Amniotic epithelial cell (primary cell): Measurements from ENCODE around the gene VSIG10L.
A peak's percentile ranks its signal among the peaks of the same experiment; 100 is the strongest.

Experiments
- DNase-seq: peaks from one replicate; pipeline ENCODE4 v3.0.0-alpha.2; 2010; ENCODE audit warnings: low read depth

VSIG10L gene

GRCh38 chr19:51341976-51342580 is at the start of gene VSIG10L:
Gene VSIG10L, minus strand, starts transcription at chr19:51342139. Its CDS starts 15 bp downstream, at chr19:51342124.
- no peak for DNase-seq

GRCh38 chr19:51391073-51391611 is 49.2 kb upstream of the VSIG10L start:
- DNase-seq, result no peak

GRCh38 chr19:51389143-51389542 is 47.2 kb upstream of the VSIG10L start:
- DNase-seq, result no peak

GRCh38 chr19:51387924-51388389 is 46.0 kb upstream of the VSIG10L start, which contains the start of gene LIM2:
Gene LIM2, minus strand, starts transcription at chr19:51387974. Its CDS starts 531 bp downstream, at chr19:51387443.
- DNase-seq, result no peak

GRCh38 chr19:51386882-51387520 is 45.1 kb upstream of the VSIG10L start:
- DNase-seq, result no peak

GRCh38 chr19:51382004-51382403 is 40.1 kb upstream of the VSIG10L start:
- no peak for DNase-seq

- DNase-seq, result no peak
These were observed 38.4 kb upstream of the VSIG10L start for GRCh38 chr19:51380379-51380778.

- no peak for DNase-seq
These were observed 35.5 kb upstream of the VSIG10L start for GRCh38 chr19:51377422-51377821.

- DNase-seq, result no peak
These were observed 33.7 kb upstream of the VSIG10L start for GRCh38 chr19:51375504-51376221.

GRCh38 chr19:51372649-51373504 is 30.9 kb upstream of the VSIG10L start, which contains the start of gene NKG7:
Gene NKG7, minus strand, starts transcription at chr19:51372654. Its CDS starts 119 bp downstream, at chr19:51372535.
- no peak for DNase-seq

- DNase-seq, result no peak
These were observed 30.2 kb upstream of the VSIG10L start for GRCh38 chr19:51372021-51372648.

GRCh38 chr19:51371186-51371690 is 29.3 kb upstream of the VSIG10L start:
- no peak for DNase-seq

- DNase-seq, result no peak
These were observed 28.3 kb upstream of the VSIG10L start for GRCh38 chr19:51370230-51370629.

- no peak for DNase-seq
These were observed 26.7 kb upstream of the VSIG10L start, which contains the start of gene CLDND2 for GRCh38 chr19:51368366-51369282. Gene CLDND2, minus strand, starts transcription at chr19:51369003. Its CDS starts 426 bp downstream, at chr19:51368577.

GRCh38 chr19:51367565-51368365 is 25.8 kb upstream of the VSIG10L start:
- peak; percentile 98 for DNase-seq

GRCh38 chr19:51367255-51367564 is 25.3 kb upstream of the VSIG10L start:
- DNase-seq, result no peak

GRCh38 chr19:51366389-51367254 is 24.7 kb upstream of the VSIG10L start:
- DNase-seq, result peak; percentile 97

GRCh38 chr19:51365965-51366388 is 24.0 kb upstream of the VSIG10L start, which contains the start of gene ETFB:
Gene ETFB, minus strand, starts transcription at chr19:51366388. Its CDS starts 62 bp downstream, at chr19:51366326.
- no peak for DNase-seq
